Activated CD8-positive, alpha-beta memory T cell treated with anti-CD3 and anti-CD28 coated beads, Interleukin-2, amount 10 ng/mL, durations not matched to agents 7 days and 5 days (primary cell): Measurements from ENCODE around the gene LBP. TPM values are rescaled to one million over a fixed set of nuclear protein-coding genes. Genes with fewer than 3 reads are reported as not detected.

Experiments
- ATAC-seq: fragments of 150-1000 bp; cut with Tn5 transposase; one replicate; pipeline ENCODE4 v1.10.0; 2021; ENCODE audit warnings: moderate library complexity
- CTCF ChIA-PET: fragments of 350-600 bp; sonication (Branson Sonifier 250); formaldehyde crosslinking; loops from one replicate; lab custom pipeline; 2021; ENCODE audit warnings: antibody characterized with exemption; lab: Charles Lee
- DNase-seq: peaks from one replicate; pipeline ENCODE4 v3.0.0-alpha.2; 2020
- H3K27ac Mint-ChIP-seq: one replicate; pipeline ENCODE4 v1.8.0; 2021; ENCODE audit warnings: mild to moderate bottlenecking, mixed read lengths
- H3K27me3 Mint-ChIP-seq: one replicate; pipeline ENCODE4 v1.8.0; 2021; ENCODE audit warnings: mixed read lengths
- H3K36me3 Mint-ChIP-seq: one replicate; pipeline ENCODE4 v1.8.0; 2021; ENCODE audit warnings: mild to moderate bottlenecking, mixed read lengths
- H3K4me1 Mint-ChIP-seq: one replicate; pipeline ENCODE4 v1.8.0; 2021; ENCODE audit warnings: mixed read lengths
- H3K4me3 Mint-ChIP-seq: one replicate; pipeline ENCODE4 v1.8.0; 2021; ENCODE audit warnings: mild to moderate bottlenecking, moderate library complexity, mixed read lengths
- H3K9me3 Mint-ChIP-seq: one replicate; pipeline ENCODE4 v1.8.0; 2022; ENCODE audit warnings: low read depth, mixed read lengths
- total RNA-seq, 2 experiments: library from RNA; stranded (reverse); gene quantifications; one replicate each; pipeline ENCODE4 v1.2.3, GENCODE V29; 2021

The LBP gene
- total RNA-seq, 2 experiments from 2014 or later: not detected

- DNase-seq: no peak
- Mint-ChIP-seq H3K36me3 (peaks cover 78% of the 10 kb centered on the region), H3K27ac (no peak overlapping the region), H3K4me3 (no peak overlapping the region), H3K9me3 (no peaks in the 10 kb centered on the region), H3K27me3 (no peaks in the 10 kb centered on the region), H3K4me1 (peaks cover 43% of the 10 kb centered on the region)
- ATAC-seq: no peak
- CTCF ChIA-PET: interaction anchor here (1.0 to 3.0 kb wide), 2 partner anchors 9 to 20 kb away, joined by 6 to 11 read pairs; partner anchors contain the start of gene SNHG17
Measured at GRCh38 chr20:38426006-38426897, 80.0 kb downstream of the LBP start.

Other genes with a start within 250 kb of the LBP start
- gene TGM2, start 181.2 kb upstream of the LBP start, total RNA-seq: under 1 TPM; 0.35 TPM
- not detected for gene KIAA1755, start 85.7 kb upstream of the LBP start, total RNA-seq
- not detected for gene BPI, start 42.3 kb upstream of the LBP start, total RNA-seq
- 100 to 1,000 TPM in 1 of 2 experiments, 10 to 100 TPM in 1; 92.3 to 123 TPM for gene SNHG17, start 88.8 kb downstream of the LBP start, total RNA-seq
- gene RALGAPB, start 126.4 kb downstream of the LBP start, total RNA-seq: 10 to 100 TPM; 31.9 to 32.2 TPM
- gene ADIG, start 234.7 kb downstream of the LBP start, total RNA-seq: not detected